SH-SY5Y (cell line): Measurements from ENCODE around the gene RBFOX1.

Experiments
- GATA2 ChIP-seq: IDR thresholded peaks from 2 replicates; pipeline ENCODE4 v1.6.1; 2011; ENCODE audit warnings: mild to moderate bottlenecking, low read depth, low read length
- GATA3 ChIP-seq: IDR thresholded peaks from 2 replicates; pipeline ENCODE4 v1.6.1; 2011; ENCODE audit warnings: low read depth, mild to moderate bottlenecking, low read length, moderate library complexity

DNA sequence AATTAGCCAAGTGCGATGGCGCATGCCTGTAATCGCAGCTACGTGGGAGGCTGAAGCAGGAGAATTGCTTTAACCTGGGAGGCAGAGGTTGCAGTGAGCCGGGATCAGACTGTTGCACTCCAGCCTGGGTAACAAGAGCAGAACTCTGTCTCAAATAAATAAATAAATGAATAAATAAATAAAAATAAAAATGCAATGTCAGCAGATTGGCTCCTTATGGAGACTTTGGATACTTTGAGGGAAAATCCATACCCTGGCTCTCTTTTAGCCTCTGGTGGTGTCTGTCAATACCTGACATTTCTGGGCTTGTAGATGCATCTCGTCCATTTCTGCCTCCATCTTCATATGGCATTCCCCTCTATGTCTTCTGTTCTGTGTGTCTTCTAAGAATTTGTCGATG, 66.7 kb downstream of the RBFOX1 start:
- TF ChIP-seq GATA2 (no peak), GATA3 (no peak)
